Heart left ventricle (tissue), 16 donors: ENCODE data around the gene OOSP3. TPM values are rescaled to one million over a fixed set of nuclear protein-coding genes. Genes with fewer than 3 reads are reported as not detected.

Source experiments
- ATAC-seq, 4 donors: fragments of 200-7000 bp; cut with Tn5 transposase; one replicate each; pipeline ENCODE4 v1.9.1; 2020 to 2022; ENCODE audit warnings: moderate library complexity in 4 of 4, mild to moderate bottlenecking in 3 of 4, moderate number of reproducible peaks in 1 of 4
- DNase-seq, 5 donors: peaks; one replicate each; pipeline ENCODE4 v3.0.0-alpha.2; 2020
- H3K27ac ChIP-seq, 12 donors: fragments of 200-600 bp; sonication (generic) in 4 of 12; one replicate each; pipeline versions ENCODE4 v1.5.0 to v1.8.0; 2016 to 2022; ENCODE audit warnings: mild to moderate bottlenecking in 2 of 12
- H3K27me3 ChIP-seq, 9 donors: fragments of 200-600 bp; sonication (generic) in 2 of 9; one replicate each; pipeline versions ENCODE4 v1.5.1 to v1.8.0; 2016 to 2022; ENCODE audit warnings: mild to moderate bottlenecking in 3 of 9
- H3K36me3 ChIP-seq, 9 donors: fragments of 200-600 bp; sonication (generic) in 2 of 9; one replicate each; pipeline versions ENCODE4 v1.5.0 to v1.8.0; 2018 to 2022; ENCODE audit warnings: mild to moderate bottlenecking in 2 of 9
- H3K4me1 ChIP-seq, 12 donors: fragments of 200-600 bp; sonication (generic) in 4 of 12; one replicate each; pipeline versions ENCODE4 v1.5.0 to v1.8.0; 2016 to 2022; ENCODE audit warnings: mild to moderate bottlenecking in 3 of 12
- H3K4me3 ChIP-seq, 12 donors: fragments of 200-600 bp; sonication (generic) in 4 of 12; one replicate each; pipeline versions ENCODE4 v1.5.0 to v1.8.0; 2017 to 2022; ENCODE audit warnings: mild to moderate bottlenecking in 9 of 12, moderate library complexity in 4 of 12
- H3K9me3 ChIP-seq, 12 donors: fragments of 200-600 bp; sonication (generic) in 4 of 12; one replicate each; pipeline versions ENCODE4 v1.5.0 to v1.8.0; 2016 to 2022; ENCODE audit warnings: mild to moderate bottlenecking in 1 of 12
- POLR2A ChIP-seq, 2 donors: fragments of 450-650 bp; IDR thresholded peaks; one replicate each; pipeline ENCODE4 v1.6.1; 2017; ENCODE audit warnings: antibody characterized with exemption in 2 of 2, mild to moderate bottlenecking in 2 of 2, moderate library complexity in 2 of 2
- WGBS, 4 donors: extraction: QIAGEN DNeasy Blood & Tissue Kit in 2 of 4; methylation state at CpG; one replicate each; pipeline versions ENCODE4 v1.1.5 to v1.1.7; 2013 to 2018; 5-methylcytosine and 5-hydroxymethylcytosine counted together
- intact Hi-C, 10 donors: fragments of 100-400 bp; cut with DNase I; formaldehyde crosslinking; loops; one replicate each; pipeline versions ENCODE4 v1.11.1 to v1.14.2; 2022
- polyA plus RNA-seq, 2 donors: library from polyadenylated mRNA; stranded (reverse); fragments of 200-250 nt; gene quantifications; one replicate each; pipeline ENCODE4 v1.2.3, GENCODE V29; 2013
- total RNA-seq, 9 donors: library from RNA; depleted of rRNA in 2 of 9; stranded (reverse); fragments of >200 nt in 2 of 9; fragmentation: NEBNext Ultra II Directional in 3 of 9; extraction: Animal tissue kit (Norgen Biotek cat#: 25700) in 3 of 9; gene quantifications; one replicate each; pipeline versions ENCODE4 v1.1.0 to v1.2.4, GENCODE V29; 2016 to 2023
- TF ChIP-seq, protein P1 (sequence below), 12 donors: fragments of 200-600 bp; sonication (generic) in 4 of 12; IDR thresholded peaks; one replicate each; pipeline versions ENCODE4 v1.5.0 to v1.8.0; 2018 to 2022; ENCODE audit warnings: antibody characterized with exemption in 12 of 12, mild to moderate bottlenecking in 5 of 12
- donor health status: ischemic (EF 13 %, LVEDD 7.1; RV severe dilation, severe dysfunction).
- donor health status: healthy with polysubstance abuse.
- donor health status: DM: no; HTN: yes; CAD: no.
- donor health status: DM: no; HTN: no; CAD: no.
- donor health status: ischemic (EF 25% LVEDD 6.9; RV normal size, moderate dysfunction).
- donor health status: ischemic (EF 25% LVEDD 5.7; RV mildly dilated, moderate dysfunction).
- donor health status: healthy.
- donor health status: DM: yes; HTN: yes; CAD: no.
- donor health status: ischemic (EF 35%, LVEDD 5.7; RV mildly dilated, moderate dysfunction).
- donor health status: nonischemic (EF 11% LVEDD 7.7; RV severe dilation, severe dysfunction).
- donor health status: DM: yes; HTN: yes; CAD: no.
- donor health status: PGD.
- donor health status: ischemic (EF 29% LVEDD 5.4; RV normal size, mild dysfunction).
- donor health status: nonischemic (EF 23%, LVEDD 6.1; RV moderate dilation, normal function).

Gene OOSP3
- total and polyA plus RNA-seq, 11 donors = not detected

DNA sequence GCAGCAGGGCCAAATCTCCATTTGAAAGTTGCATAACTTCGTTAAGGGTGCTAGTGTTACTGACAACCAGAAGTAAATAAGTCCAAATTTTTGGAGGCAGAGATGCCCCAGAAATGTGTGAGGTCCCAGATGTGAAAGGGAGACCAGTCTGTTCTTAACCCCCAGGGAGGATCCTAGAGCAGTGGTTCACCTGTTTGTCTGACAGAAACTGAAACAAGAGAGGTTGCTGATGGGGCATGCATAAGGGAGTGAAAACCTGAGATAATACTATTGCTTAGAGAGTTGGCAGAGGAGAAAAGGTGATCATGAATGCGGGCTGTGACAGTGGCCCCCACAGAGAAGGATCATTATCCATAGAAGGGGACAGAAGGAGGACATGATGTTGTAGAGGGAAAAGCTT is 37.1 kb upstream of the OOSP3 start:
- ATAC-seq (no peak), DNase-seq (no peak)
- intact Hi-C loops = no loop called here
- Histone ChIP-seq H3K36me3 (no peaks in the 10 kb centered on the region), H3K4me1 (no peaks in the 10 kb centered on the region), H3K27me3 (no peaks in the 10 kb centered on the region), H3K4me3 (no peak overlapping the region), H3K9me3 (no peaks in the 10 kb centered on the region), H3K27ac (no peak overlapping the region)
- TF ChIP-seq POLR2A (IDR thresholded peaks at IDR 0.05) = no peak
- TF ChIP-seq, protein P1, sequence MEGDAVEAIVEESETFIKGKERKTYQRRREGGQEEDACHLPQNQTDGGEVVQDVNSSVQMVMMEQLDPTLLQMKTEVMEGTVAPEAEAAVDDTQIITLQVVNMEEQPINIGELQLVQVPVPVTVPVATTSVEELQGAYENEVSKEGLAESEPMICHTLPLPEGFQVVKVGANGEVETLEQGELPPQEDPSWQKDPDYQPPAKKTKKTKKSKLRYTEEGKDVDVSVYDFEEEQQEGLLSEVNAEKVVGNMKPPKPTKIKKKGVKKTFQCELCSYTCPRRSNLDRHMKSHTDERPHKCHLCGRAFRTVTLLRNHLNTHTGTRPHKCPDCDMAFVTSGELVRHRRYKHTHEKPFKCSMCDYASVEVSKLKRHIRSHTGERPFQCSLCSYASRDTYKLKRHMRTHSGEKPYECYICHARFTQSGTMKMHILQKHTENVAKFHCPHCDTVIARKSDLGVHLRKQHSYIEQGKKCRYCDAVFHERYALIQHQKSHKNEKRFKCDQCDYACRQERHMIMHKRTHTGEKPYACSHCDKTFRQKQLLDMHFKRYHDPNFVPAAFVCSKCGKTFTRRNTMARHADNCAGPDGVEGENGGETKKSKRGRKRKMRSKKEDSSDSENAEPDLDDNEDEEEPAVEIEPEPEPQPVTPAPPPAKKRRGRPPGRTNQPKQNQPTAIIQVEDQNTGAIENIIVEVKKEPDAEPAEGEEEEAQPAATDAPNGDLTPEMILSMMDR (IDR thresholded peaks at IDR 0.05) = no peak
- 90 to 97% (median 92%) methylated on average over 2 of the region's 2 CpGs for WGBS, 4 donors

DNA sequence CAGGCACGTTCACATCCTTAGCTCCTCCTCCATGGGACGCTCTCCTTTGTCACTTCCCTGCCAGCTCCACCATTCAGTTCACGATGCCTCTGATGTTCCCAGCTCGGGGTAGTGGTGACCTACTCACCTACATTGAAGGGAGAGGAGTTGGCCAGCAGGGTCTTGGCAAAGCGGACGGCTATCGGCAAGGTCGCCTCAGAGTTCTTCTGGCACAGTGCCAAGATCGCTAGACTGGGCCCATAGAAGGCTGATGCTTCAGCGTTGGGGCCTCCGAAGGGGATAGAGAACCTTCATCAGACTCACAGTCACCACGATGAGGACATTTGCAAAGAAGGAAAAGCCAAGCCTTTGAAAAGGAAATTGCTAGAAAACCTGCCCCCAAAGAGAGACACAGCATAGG is 36.3 kb upstream of the OOSP3 start:
- ATAC-seq (no peak), DNase-seq (no peak)
- no peaks in the 10 kb centered on the region for H3K36me3 ChIP-seq
- no peaks in the 10 kb centered on the region for H3K27me3 ChIP-seq
- no peak overlapping the region for H3K4me3 ChIP-seq
- TF ChIP-seq, protein P1 (IDR thresholded peaks at IDR 0.05) = no peak
- H3K9me3 ChIP-seq = no peaks in the 10 kb centered on the region
- intact Hi-C loops = no loop called here
- H3K27ac ChIP-seq = no peak overlapping the region
- 73 to 80% (median 79%) methylated on average over 12 of the region's 12 CpGs for WGBS, 4 donors
- H3K4me1 ChIP-seq = no peaks in the 10 kb centered on the region

DNA sequence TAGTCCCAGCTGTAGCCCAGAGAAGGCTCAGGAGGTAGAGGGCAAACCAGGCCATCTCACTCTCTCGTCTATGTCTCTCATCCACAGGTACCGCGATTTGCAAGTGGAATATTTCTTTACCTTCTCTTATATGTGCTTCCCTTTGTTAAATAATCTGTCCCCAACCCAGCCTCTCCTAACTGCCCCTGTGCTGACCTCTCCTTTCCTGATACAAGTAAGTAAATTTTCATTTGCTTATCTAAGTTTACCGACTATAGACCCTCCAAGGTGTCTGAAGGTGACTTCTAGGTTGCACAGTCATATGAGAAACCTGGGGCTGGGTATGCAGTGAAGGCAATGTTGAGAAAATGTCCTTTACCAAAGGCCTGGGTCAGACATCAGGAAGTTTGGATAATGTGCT is 33.2 kb upstream of the OOSP3 start, which contains the start of gene CBLIF:
TSS of gene CBLIF (minus strand) at position 101 of the 400 bp plus-strand sequence. CDS start at position 55, 46 bp downstream.
- ATAC-seq (no peak), DNase-seq (no peak)
- WGBS, 4 donors = 75 to 83% (median 79%) methylated on average over 4 of the region's 4 CpGs
- intact Hi-C loops = no loop called here
- no peak for TF ChIP-seq POLR2A (IDR thresholded peaks at IDR 0.05)
- TF ChIP-seq, protein P1 (IDR thresholded peaks at IDR 0.05) = no peak
- Histone ChIP-seq H3K27me3 (no peaks in the 10 kb centered on the region), H3K4me1 (no peaks in the 10 kb centered on the region), H3K27ac (no peak within 1 kb of the TSS), H3K4me3 (no peak within 1 kb of the TSS), H3K9me3 (peaks cover 0 to 3% (median 0%) of the 10 kb centered on the region in 12 donors), H3K36me3 (no peaks in the 10 kb centered on the region)

DNA sequence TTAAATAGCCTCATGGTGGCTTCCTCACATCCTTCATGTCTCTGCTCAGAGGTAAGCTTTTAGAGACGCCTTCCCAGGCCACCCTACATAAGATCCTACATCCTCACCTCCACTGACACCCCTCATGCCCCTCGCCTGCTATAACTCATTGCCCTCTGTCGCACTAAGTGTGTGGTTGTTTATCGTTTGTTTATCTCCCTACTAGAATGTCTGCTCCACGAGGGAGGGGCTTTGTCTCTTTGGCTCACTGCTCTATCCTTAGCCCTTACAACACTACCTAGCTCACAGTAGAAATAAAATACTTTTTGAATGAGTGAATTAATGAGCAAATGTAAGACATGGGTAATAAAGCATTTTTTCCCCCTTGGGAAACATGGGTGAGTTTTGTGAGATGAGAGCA is 32.0 kb upstream of the OOSP3 start:
- no peak overlapping the region for H3K27ac ChIP-seq
- WGBS, 4 donors = 71 to 79% (median 77%) methylated on average over 5 of the region's 5 CpGs
- ATAC-seq (no peak), DNase-seq (no peak)
- TF ChIP-seq, protein P1 (IDR thresholded peaks at IDR 0.05) = no peak
- TF ChIP-seq POLR2A (IDR thresholded peaks at IDR 0.05) = no peak
- peaks cover 0 to 3% (median 0%) of the 10 kb centered on the region in 12 donors for H3K9me3 ChIP-seq
- H3K4me3 ChIP-seq = no peak overlapping the region
- intact Hi-C loops = no loop called here
- H3K4me1 ChIP-seq = no peaks in the 10 kb centered on the region
- no peaks in the 10 kb centered on the region for H3K27me3 ChIP-seq
- H3K36me3 ChIP-seq = no peaks in the 10 kb centered on the region
